IMR-90 (cell line): ENCODE data around the gene CAPN10. TPM values are rescaled to one million over a fixed set of nuclear protein-coding genes. Genes with fewer than 3 reads are reported as not detected.

ENCODE experiments used
- ATAC-seq: fragments of 200-7000 bp; cut with Tn5 transposase; 2 replicates; pipeline ENCODE4 v1.9.1; 2020; ENCODE audit warnings: low read depth, mild to moderate bottlenecking, moderate library complexity
- BruUV-seq: library from RNA; stranded (reverse); fragments of 400-500 nt; replicated peaks from 2 replicates; lab custom pipeline; 2021; lab: Mats Ljungman, UMichigan
- CTCF ChIA-PET: fragments of 300-600 bp; formaldehyde crosslinking; extraction: SDS; loops from one replicate; lab custom pipeline; 2021; ENCODE audit warnings: antibody characterized with exemption; lab: Yijun Ruan, JAX
- POLR2A ChIA-PET: fragments of 300-600 bp; sonication (Branson Sonifier 250); formaldehyde crosslinking; loops from one replicate; lab custom pipeline; 2022; ENCODE audit warnings: antibody characterized with exemption; ENCODE audit not compliant: unreplicated experiment; lab: Charles Lee
- DNase-seq: peaks from one replicate; pipeline ENCODE4 v3.0.0; 2013
- H2AFZ ChIP-seq: replicated peaks from 2 replicates; pipeline ENCODE3; 2013; ENCODE audit warnings: low read length, mild to moderate bottlenecking; ENCODE audit not compliant: poor library complexity
- H2AK5ac ChIP-seq: 2 replicates; pipeline ENCODE4 v1.6.1; 2013; ENCODE audit warnings: low read depth, low read length, inconsistent platforms
- H2AK9ac ChIP-seq: replicated peaks from 2 replicates; pipeline ENCODE3; 2013; ENCODE audit warnings: mild to moderate bottlenecking, low read depth, low read length, moderate library complexity; ENCODE audit not compliant: poor library complexity
- H2BK120ac ChIP-seq: 2 replicates; pipeline ENCODE4 v1.6.1; 2013; ENCODE audit warnings: low read depth, low read length, inconsistent platforms
- H2BK15ac ChIP-seq: 3 replicates; pipeline ENCODE4 v1.6.1; 2013; ENCODE audit warnings: low read depth, low read length, inconsistent platforms
- H2BK20ac ChIP-seq: 2 replicates; pipeline ENCODE4 v1.6.1; 2013; ENCODE audit warnings: low read depth, mild to moderate bottlenecking, inconsistent platforms, low read length, moderate library complexity
- H2BK5ac ChIP-seq: 2 replicates; pipeline ENCODE4 v1.6.1; 2013; ENCODE audit warnings: mild to moderate bottlenecking, low read depth, low read length, inconsistent platforms; ENCODE audit not compliant: poor library complexity, severe bottlenecking
- H3K14ac ChIP-seq: replicated peaks from 2 replicates; pipeline ENCODE4 v1.6.1; 2013; ENCODE audit warnings: low read depth, low read length, inconsistent platforms
- H3K18ac ChIP-seq: 2 replicates; pipeline ENCODE4 v1.6.1; 2013; ENCODE audit warnings: low read depth, low read length, control low read depth
- H3K23ac ChIP-seq: 2 replicates; pipeline ENCODE4 v1.6.1; 2013; ENCODE audit warnings: low read depth, low read length, inconsistent platforms
- H3K27ac ChIP-seq: 2 replicates; pipeline ENCODE4 v1.5.1; 2013; ENCODE audit warnings: mild to moderate bottlenecking, control low read depth, low read length; ENCODE audit not compliant: insufficient read depth
- H3K27me3 ChIP-seq: 2 replicates; pipeline ENCODE4 v1.6.1; 2013; ENCODE audit warnings: low read length; ENCODE audit not compliant: control insufficient read depth, insufficient read depth
- H3K36me3 ChIP-seq: 2 replicates; pipeline ENCODE4 v1.6.1; 2013; ENCODE audit warnings: low read length, mixed read lengths; ENCODE audit not compliant: control insufficient read depth, insufficient read depth
- H3K4ac ChIP-seq: 2 replicates; pipeline ENCODE4 v1.6.1; 2013; ENCODE audit warnings: low read depth, low read length, inconsistent platforms
- H3K4me1 ChIP-seq: 2 replicates; pipeline ENCODE4 v1.6.1; 2013; ENCODE audit warnings: low read length, mixed read lengths; ENCODE audit not compliant: control insufficient read depth, insufficient read depth
- H3K4me2 ChIP-seq: 2 replicates; pipeline ENCODE4 v1.6.1; 2013; ENCODE audit warnings: low read depth, mild to moderate bottlenecking, control low read depth, low read length, moderate library complexity
- H3K4me3 ChIP-seq: 2 replicates; pipeline ENCODE4 v1.5.1; 2013; ENCODE audit warnings: low read depth, mild to moderate bottlenecking, control low read depth, low read length, moderate library complexity; ENCODE audit not compliant: insufficient read depth
- H3K56ac ChIP-seq: 2 replicates; pipeline ENCODE4 v1.6.1; 2013; ENCODE audit warnings: low read length, inconsistent platforms; ENCODE audit not compliant: insufficient read depth; ENCODE audit errors: extremely low read depth
- H3K79me1 ChIP-seq, 2 experiments: 2 replicates each; pipeline ENCODE4 v1.6.1; 2013; ENCODE audit warnings: low read length in 2 of 2, inconsistent platforms in 1 of 2, low read depth in 1 of 2
- H3K9ac ChIP-seq: 2 replicates; pipeline ENCODE4 v1.6.1; 2013; ENCODE audit warnings: low read depth, low read length, control low read depth
- H3K9me1 ChIP-seq: 2 replicates; pipeline ENCODE4 v1.6.1; 2013; ENCODE audit warnings: low read length, inconsistent platforms; ENCODE audit not compliant: insufficient read depth
- H3K9me3 ChIP-seq: 2 replicates; pipeline ENCODE4 v1.6.1; 2013; ENCODE audit warnings: low read length; ENCODE audit not compliant: control insufficient read depth, insufficient read depth
- H4K20me1 ChIP-seq: 2 replicates; pipeline ENCODE4 v1.6.1; 2013; ENCODE audit warnings: low read length, inconsistent platforms; ENCODE audit not compliant: insufficient read depth
- H4K5ac ChIP-seq: 2 replicates; pipeline ENCODE4 v1.6.1; 2013; ENCODE audit warnings: mild to moderate bottlenecking, low read depth, low read length, control low read depth
- H4K8ac ChIP-seq, 2 experiments: 2 replicates each; pipeline ENCODE4 v1.6.1; 2013; ENCODE audit warnings: low read depth in 2 of 2, low read length in 2 of 2, control low read depth in 1 of 2, inconsistent platforms in 1 of 2
- H4K91ac ChIP-seq: 2 replicates; pipeline ENCODE4 v1.6.1; 2013; ENCODE audit warnings: low read depth, low read length, inconsistent platforms; ENCODE audit not compliant: insufficient read depth
- BHLHE40 ChIP-seq: fragments of 150-350 bp; IDR thresholded peaks from 2 replicates; pipeline ENCODE4 v1.6.1; 2016; ENCODE audit warnings: mild to moderate bottlenecking, low read depth, low read length
- CEBPB ChIP-seq: IDR thresholded peaks from 2 replicates; pipeline ENCODE4 v1.6.1; 2012; ENCODE audit warnings: low read depth, low read length, improper control_type of control experiment
- CHD1 ChIP-seq: IDR thresholded peaks from 2 replicates; pipeline ENCODE4 v1.6.1; 2012; ENCODE audit warnings: low read depth, low read length, improper control_type of control experiment
- FOS ChIP-seq: fragments of 150-350 bp; IDR thresholded peaks from 2 replicates; pipeline ENCODE4 v1.6.1; 2016; ENCODE audit warnings: low read depth, low read length
- MAFK ChIP-seq: IDR thresholded peaks from 2 replicates; pipeline ENCODE4 v1.6.1; 2012; ENCODE audit warnings: low read depth, low read length, improper control_type of control experiment
- MAZ ChIP-seq: IDR thresholded peaks from 2 replicates; pipeline ENCODE4 v1.6.1; 2012; ENCODE audit warnings: low read depth, mild to moderate bottlenecking, low read length, improper control_type of control experiment, moderate library complexity, borderline replicate concordance
- MXI1 ChIP-seq: IDR thresholded peaks from 2 replicates; pipeline ENCODE4 v1.6.1; 2012; ENCODE audit warnings: low read depth, mild to moderate bottlenecking, low read length, moderate library complexity, borderline replicate concordance
- NFE2L2 ChIP-seq: fragments of 150-350 bp; IDR thresholded peaks from 2 replicates; pipeline ENCODE4 v1.6.1; 2016; ENCODE audit warnings: low read depth, mild to moderate bottlenecking, low read length
- POLR2A ChIP-seq: IDR thresholded peaks from 2 replicates; pipeline ENCODE4 v1.6.1; 2012; ENCODE audit warnings: mild to moderate bottlenecking, low read depth, low read length
- RAD21 ChIP-seq: IDR thresholded peaks from 2 replicates; pipeline ENCODE4 v1.6.1; 2012; ENCODE audit warnings: low read length, improper control_type of control experiment
- RCOR1 ChIP-seq: IDR thresholded peaks from 2 replicates; pipeline ENCODE4 v1.6.1; 2012; ENCODE audit warnings: mild to moderate bottlenecking, low read length, improper control_type of control experiment; ENCODE audit not compliant: insufficient replicate concordance
- RFX5 ChIP-seq: IDR thresholded peaks from 2 replicates; pipeline ENCODE4 v1.8.0; 2012; ENCODE audit warnings: low read depth, mild to moderate bottlenecking, low read length, moderate library complexity
- SMC3 ChIP-seq: fragments of 150-350 bp; IDR thresholded peaks from 2 replicates; pipeline ENCODE4 v1.6.1; 2016; ENCODE audit warnings: low read depth, mild to moderate bottlenecking, antibody characterized with exemption, low read length, moderate library complexity
- WGBS, 2 experiments: methylation state at CpG; one replicate each; pipeline versions ENCODE4 v1.1.5 to v1.1.7; 2013; ENCODE audit warnings: missing lambda C conversion rate in 2 of 2; ENCODE audit not compliant: insufficient read length in 1 of 2; ENCODE audit errors: extremely low coverage in 2 of 2; 5-methylcytosine and 5-hydroxymethylcytosine counted together
- dilution Hi-C: fragments of 300-500 bp; cut with HindIII; formaldehyde crosslinking; loops from one replicate; pipeline ENCODE4 v1.14.3; 2018; ENCODE audit warnings: low sequenced_read_pairs; ENCODE audit not compliant: unreplicated experiment
- in situ Hi-C: fragments of 300-500 bp; cut with MboI; formaldehyde crosslinking; loops from 3 replicates; pipeline ENCODE4 v1.14.3; 2019; ENCODE audit warnings: low sequenced_read_pairs, inconsistent platforms, mixed read lengths
- intact Hi-C: fragments of 100-400 bp; cut with micrococcal nuclease; formaldehyde crosslinking; loops from 2 replicates; pipeline ENCODE4 v1.10.0; 2022
- polyA plus RNA-seq, 3 experiments: library from polyadenylated mRNA; depleted of rRNA; stranded (reverse); fragments of >200 nt; gene quantifications; 2 replicates each; pipeline ENCODE4 v1.2.3, GENCODE V29; 2012; ENCODE audit warnings: low replicate concordance in 1 of 3
- total RNA-seq: library from RNA; depleted of rRNA; stranded (reverse); fragments of >200 nt; gene quantifications from 2 replicates; pipeline ENCODE4 v1.2.3, GENCODE V29; 2012
- TF ChIP-seq, protein P1 (sequence below): conservative IDR thresholded peaks from 2 replicates; pipeline ENCODE4 v1.5.1; 2012; ENCODE audit warnings: mild to moderate bottlenecking, low read depth, low read length, improper control_type of control experiment
- TF ChIP-seq, protein P2 (sequence below): fragments of 150-350 bp; IDR thresholded peaks from 2 replicates; pipeline ENCODE4 v1.6.1; 2017; ENCODE audit warnings: mild to moderate bottlenecking, antibody characterized with exemption, low read length, low read depth
- TF ChIP-seq, protein P3 (sequence below): fragments of 150-350 bp; IDR thresholded peaks from 2 replicates; pipeline ENCODE4 v1.6.1; 2016; ENCODE audit warnings: low read depth, mild to moderate bottlenecking, low read length, moderate library complexity, borderline replicate concordance

CAPN10 gene
- total and polyA plus RNA-seq, 2 of the 4 experiments (the other 2 are of a cell fraction) = 6.3 to 20.9 TPM

DNA sequence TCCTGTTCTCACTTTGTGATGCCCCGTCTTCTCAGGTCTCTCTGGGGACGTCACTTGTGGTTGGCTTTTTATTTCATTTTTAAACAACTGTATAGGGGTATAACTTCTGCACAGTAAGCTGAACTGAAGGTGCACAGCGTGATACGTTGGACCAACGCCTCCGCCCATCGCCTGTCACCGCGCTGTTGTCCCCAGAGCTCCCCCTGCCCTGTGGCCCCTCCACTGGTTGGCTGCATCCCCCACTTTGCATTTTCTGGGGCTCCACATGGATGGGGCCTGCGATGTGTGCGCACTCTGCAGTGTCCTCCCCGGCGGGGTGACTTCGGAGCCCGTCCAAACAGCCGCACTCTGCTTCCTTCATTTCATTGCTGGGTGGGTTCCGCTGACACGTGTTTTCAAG lies 53.0 kb downstream of the CAPN10 start:
- no peaks in the 10 kb centered on the region for H3K4me1 ChIP-seq
- H3K18ac ChIP-seq = no peak overlapping the region
- WGBS, 2 experiments = 83% methylated on average over 16 of the region's 18 CpGs; no CpG with 5 or more reads in 1 of the 2 experiments
- intact Hi-C loops (no loop called here), dilution Hi-C loops (no loop called here), in situ Hi-C loops (no loop called here)
- no peaks in the 10 kb centered on the region; the same call in 1 of the 2 replicates for H3K9me3 ChIP-seq
- CTCF ChIA-PET = no interaction called here
- H2AK9ac ChIP-seq = no peak overlapping the region
- H3K36me3 ChIP-seq = no peaks in the 10 kb centered on the region
- no peak overlapping the region for H3K56ac ChIP-seq
- ATAC-seq (no peak), DNase-seq (no peak)
- H2BK20ac ChIP-seq = no peak overlapping the region
- no peak overlapping the region for H3K23ac ChIP-seq
- no peak overlapping the region for H2AK5ac ChIP-seq
- no peak overlapping the region for H4K5ac ChIP-seq
- no peak overlapping the region for H4K91ac ChIP-seq
- no peaks in the 10 kb centered on the region for H3K79me1 ChIP-seq
- no peak overlapping the region for H2BK120ac ChIP-seq
- H3K9ac ChIP-seq = no peak overlapping the region
- no peak overlapping the region for H3K4ac ChIP-seq
- H3K14ac ChIP-seq = no peak overlapping the region
- H4K8ac ChIP-seq = no peak overlapping the region
- H3K4me3 ChIP-seq = no peak overlapping the region
- H2BK15ac ChIP-seq = no peak overlapping the region
- TF ChIP-seq, protein P1, sequence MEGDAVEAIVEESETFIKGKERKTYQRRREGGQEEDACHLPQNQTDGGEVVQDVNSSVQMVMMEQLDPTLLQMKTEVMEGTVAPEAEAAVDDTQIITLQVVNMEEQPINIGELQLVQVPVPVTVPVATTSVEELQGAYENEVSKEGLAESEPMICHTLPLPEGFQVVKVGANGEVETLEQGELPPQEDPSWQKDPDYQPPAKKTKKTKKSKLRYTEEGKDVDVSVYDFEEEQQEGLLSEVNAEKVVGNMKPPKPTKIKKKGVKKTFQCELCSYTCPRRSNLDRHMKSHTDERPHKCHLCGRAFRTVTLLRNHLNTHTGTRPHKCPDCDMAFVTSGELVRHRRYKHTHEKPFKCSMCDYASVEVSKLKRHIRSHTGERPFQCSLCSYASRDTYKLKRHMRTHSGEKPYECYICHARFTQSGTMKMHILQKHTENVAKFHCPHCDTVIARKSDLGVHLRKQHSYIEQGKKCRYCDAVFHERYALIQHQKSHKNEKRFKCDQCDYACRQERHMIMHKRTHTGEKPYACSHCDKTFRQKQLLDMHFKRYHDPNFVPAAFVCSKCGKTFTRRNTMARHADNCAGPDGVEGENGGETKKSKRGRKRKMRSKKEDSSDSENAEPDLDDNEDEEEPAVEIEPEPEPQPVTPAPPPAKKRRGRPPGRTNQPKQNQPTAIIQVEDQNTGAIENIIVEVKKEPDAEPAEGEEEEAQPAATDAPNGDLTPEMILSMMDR = no peak
- TF ChIP-seq, protein P2, sequence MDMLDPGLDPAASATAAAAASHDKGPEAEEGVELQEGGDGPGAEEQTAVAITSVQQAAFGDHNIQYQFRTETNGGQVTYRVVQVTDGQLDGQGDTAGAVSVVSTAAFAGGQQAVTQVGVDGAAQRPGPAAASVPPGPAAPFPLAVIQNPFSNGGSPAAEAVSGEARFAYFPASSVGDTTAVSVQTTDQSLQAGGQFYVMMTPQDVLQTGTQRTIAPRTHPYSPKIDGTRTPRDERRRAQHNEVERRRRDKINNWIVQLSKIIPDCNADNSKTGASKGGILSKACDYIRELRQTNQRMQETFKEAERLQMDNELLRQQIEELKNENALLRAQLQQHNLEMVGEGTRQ = no peak
- TF ChIP-seq RCOR1 (no peak), POLR2A (no peak), CEBPB (no peak), FOS (no peak), MAZ (no peak), MXI1 (no peak), CHD1 (no peak), SMC3 (no peak), RFX5 (no peak), RAD21 (no peak), BHLHE40 (no peak), MAFK (no peak), NFE2L2 (no peak)
- TF ChIP-seq, protein P3, sequence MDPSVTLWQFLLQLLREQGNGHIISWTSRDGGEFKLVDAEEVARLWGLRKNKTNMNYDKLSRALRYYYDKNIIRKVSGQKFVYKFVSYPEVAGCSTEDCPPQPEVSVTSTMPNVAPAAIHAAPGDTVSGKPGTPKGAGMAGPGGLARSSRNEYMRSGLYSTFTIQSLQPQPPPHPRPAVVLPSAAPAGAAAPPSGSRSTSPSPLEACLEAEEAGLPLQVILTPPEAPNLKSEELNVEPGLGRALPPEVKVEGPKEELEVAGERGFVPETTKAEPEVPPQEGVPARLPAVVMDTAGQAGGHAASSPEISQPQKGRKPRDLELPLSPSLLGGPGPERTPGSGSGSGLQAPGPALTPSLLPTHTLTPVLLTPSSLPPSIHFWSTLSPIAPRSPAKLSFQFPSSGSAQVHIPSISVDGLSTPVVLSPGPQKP = no peak
- POLR2A ChIA-PET = no interaction called here
- no peaks in the 10 kb centered on the region for H3K9me1 ChIP-seq
- BruUV-seq = no TSS peak
- H4K20me1 ChIP-seq = no peaks in the 10 kb centered on the region
- H2AFZ ChIP-seq = no peak overlapping the region
- H2BK5ac ChIP-seq = no peak overlapping the region
- peaks cover 26% of the 10 kb centered on the region for H3K27me3 ChIP-seq
- no peak overlapping the region for H3K4me2 ChIP-seq
- H3K27ac ChIP-seq = no peak overlapping the region
